DMS79 treated with DMSO at 0.1 percent for 48 hours (cell line): ENCODE results near the gene MCF2L.
"Not testable (repeated sequence)": the region's sequence is repeated elsewhere in the genome, so short reads cannot be mapped to it uniquely, and the experiment has no call there.

Experiments used
- DNase-seq: peaks from one replicate; lab custom pipeline; 2025; lab: John Stamatoyannopoulos, UW

The MCF2L gene

GRCh38 chr13:113049521-113049941, 80.5 kb downstream of the MCF2L start:
- DNase-seq = no peak

- no peak for DNase-seq
Measured at GRCh38 chr13:113049981-113050380, 81.0 kb downstream of the MCF2L start.

- no peak for DNase-seq
Measured at GRCh38 chr13:113050734-113051431, 81.9 kb downstream of the MCF2L start.

- no peak for DNase-seq
Measured at GRCh38 chr13:113051641-113052040, 82.6 kb downstream of the MCF2L start.

GRCh38 chr13:113052206-113052605, 83.2 kb downstream of the MCF2L start:
- no peak for DNase-seq

- no peak for DNase-seq
Measured at GRCh38 chr13:113052971-113053370, 84.0 kb downstream of the MCF2L start.

DNA sequence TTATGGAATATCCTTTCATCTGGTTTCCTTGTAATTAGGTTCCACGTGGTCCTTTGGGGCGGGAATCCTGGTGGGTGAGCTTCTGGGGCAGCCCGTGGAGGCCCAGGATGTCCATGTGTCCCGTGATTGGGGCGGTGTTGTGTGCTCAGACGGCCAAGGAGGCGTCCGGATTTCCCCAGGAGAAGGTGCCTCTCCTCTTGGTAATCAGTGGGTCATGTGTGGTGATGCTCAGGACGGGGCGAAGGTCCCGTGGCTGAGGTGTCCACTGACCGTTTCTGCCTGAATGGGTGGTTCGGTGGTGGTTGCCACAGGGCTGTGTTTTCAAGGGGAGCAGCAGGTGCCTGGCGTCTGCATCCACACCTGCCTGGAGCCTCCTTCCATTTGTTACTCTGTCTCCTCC, 84.4 kb downstream of the MCF2L start:
- DNase-seq = no peak

- DNase-seq = peak; percentile 88
Measured at GRCh38 chr13:113053801-113054604, 85.0 kb downstream of the MCF2L start.

- DNase-seq = no peak
Measured at GRCh38 chr13:113057084-113057483, 88.1 kb downstream of the MCF2L start.

DNA sequence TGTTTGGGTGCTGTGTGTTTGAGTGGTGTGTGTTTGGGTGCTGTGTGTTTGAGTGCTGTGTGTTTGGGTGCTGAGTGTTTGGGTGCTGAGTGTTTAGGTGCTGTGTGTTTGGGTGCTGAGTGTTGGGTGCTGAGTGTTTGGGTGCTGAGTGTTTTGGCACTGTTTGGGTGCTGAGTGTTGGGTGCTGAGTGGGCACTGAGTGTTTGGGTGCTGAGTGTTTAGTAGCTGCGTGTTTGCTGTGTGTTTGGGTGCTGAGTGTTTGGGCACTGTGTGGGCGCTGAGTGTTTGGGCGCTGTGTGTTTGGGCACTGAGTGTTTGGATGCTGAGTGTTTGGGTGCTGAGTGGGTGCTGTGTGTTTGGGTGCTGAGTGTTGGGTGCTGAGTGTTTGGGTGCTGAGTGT, 88.5 kb downstream of the MCF2L start:
- not testable (repeated sequence) for DNase-seq

DNA sequence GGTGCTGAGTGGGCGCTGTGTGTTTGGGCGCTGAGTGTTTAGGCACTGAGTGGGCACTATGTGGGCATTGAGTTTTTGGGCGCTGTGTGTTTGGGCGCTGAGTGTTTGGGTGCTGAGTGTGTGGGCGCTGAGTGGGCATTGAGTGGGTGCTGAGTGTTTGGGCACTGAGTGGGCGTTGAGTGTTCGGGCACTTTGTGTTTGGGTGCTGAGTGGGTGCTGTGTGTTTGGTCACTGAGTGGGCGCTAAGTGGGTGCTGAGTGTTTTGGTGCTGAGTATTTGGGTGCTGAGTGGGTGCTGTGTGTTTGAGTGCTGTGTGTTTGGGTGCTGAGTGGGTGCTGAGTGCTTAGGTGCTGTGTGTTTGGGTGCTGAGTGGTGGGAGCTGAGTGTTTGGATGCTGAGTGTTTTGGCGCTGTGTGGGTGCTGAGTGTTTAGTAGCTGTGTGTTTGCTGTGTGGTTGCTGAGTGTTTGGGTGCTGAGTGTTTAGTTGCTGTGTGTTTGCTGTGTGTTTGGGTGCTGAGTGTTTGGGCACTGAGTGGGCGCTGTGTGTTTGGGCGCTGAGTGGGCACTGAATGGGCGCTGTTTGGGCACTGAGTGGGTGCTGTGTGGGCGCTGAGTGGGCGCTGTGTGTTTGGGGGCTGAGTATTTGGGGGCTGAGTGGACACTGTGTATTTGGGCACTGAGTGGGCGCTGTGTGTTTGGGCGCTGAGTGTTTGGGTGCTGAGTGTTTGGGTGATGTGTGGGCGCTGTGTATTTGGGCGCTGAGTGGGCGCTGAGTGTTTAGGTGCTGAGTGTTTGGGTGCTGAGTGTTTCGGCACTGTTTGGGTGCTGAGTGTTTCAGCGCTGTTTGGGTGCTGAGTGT, 89.3 kb downstream of the MCF2L start:
- DNase-seq = no peak

DNA sequence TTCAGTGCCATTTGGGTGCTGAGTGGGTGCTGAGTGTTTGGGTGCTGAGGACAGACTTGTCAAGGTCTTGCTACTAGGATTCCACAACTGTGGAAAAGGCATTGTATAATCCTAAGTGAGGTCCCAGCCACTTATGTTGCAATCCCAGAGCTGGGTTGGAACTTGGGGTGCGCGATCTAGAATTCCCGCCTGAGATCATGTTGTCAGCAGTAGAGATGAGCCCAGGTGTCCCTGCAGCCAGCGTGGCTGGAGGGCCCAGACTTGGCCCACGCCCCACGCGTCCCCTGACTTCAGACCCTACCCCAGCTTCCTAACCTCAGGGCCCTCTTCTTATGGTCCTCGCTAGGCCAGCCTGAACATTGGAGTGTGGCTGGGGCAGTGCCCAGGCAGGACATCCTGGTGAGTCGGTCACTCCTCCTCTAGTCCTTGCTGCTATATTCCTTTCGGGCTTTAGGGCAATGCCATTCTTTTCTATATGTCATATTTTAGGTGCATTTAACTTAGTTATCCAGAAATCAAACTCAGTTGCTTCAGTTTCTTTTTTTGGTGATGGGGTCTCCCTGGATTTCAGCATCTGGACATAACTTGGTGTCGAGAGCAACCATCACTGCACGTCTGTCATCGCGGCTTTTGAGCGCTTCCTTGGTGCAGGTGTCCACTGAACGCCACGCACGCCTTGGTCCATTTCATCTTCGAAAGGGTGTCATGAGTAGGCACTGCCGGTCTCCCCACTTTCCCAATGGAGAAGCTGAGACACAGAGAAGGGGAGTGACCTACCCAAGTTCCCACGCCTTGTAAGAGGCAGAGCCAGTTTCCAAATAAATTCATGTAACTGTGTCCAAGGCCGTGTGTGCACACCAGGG, 90.2 kb downstream of the MCF2L start:
- no peak for DNase-seq

GRCh38 chr13:113059891-113060290, 90.9 kb downstream of the MCF2L start:
- no peak for DNase-seq

DNA sequence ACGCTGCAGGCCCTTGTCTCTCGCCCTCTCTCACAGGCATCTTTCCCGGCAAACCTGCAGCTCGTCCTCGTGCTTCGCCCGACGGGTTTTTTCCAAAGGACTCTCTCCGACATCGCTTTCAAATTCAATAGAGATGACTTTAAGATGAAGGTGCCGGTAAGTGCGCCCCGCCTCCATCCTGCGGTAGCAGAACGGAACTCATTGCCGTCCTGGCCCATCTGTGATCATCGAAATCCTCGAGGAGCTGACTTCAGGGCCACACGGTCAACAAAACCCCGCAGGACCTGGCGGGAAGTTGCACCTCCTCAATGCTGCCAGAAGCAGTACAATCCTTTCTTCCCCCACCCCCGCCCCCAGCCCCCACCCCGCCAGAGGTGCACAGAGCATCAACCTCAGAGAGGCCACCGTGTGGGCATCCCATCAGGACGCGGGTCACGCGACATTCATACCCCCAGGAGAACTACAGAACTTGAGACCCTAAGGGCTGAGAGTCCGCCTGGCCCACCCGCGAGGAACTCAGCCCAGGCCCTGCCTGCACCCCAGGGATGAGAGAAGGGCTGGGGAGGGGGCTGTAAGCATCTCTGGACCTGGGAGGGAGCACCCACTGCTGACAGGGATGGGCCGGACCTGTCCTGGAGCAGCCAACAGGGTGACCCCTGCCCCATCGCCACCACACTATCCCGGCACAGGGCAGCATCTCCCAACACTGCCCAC, 91.7 kb downstream of the MCF2L start:
- no peak for DNase-seq

- DNase-seq = no peak
Measured at GRCh38 chr13:113061271-113061625, 92.2 kb downstream of the MCF2L start.

DNA sequence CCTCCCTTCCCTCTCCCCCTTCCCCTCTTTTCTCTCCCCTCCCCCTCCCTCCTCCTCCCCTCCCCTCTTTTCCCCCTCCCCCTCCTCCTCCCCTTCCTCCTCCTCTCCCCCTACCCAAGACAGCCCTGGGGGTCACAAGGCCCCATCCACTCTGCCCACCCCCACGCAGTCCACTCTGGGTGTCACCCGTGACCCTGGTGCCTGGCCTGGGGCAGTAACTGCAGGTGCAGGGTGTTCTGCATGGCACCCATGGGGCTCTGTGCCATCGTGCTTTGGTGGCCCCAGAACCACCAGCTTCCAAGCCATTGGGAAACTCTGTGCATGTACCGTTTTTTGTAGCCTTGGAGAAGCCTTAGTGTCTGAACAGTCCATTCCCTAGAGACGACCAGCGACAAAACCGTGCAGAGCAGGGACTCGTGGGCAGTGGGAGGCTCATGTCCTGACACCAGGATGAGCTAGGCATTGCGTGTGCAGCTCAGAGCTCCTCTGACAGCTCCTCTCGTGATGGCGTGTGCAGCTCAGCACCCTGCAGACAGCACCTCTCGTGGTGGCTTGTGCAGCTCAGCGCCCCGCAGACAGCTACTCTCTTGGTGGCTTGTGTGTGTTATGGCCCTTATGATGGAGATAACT, 92.9 kb downstream of the MCF2L start:
- no peak for DNase-seq

- DNase-seq = no peak
Measured at GRCh38 chr13:113062691-113063090, 93.7 kb downstream of the MCF2L start.

DNA sequence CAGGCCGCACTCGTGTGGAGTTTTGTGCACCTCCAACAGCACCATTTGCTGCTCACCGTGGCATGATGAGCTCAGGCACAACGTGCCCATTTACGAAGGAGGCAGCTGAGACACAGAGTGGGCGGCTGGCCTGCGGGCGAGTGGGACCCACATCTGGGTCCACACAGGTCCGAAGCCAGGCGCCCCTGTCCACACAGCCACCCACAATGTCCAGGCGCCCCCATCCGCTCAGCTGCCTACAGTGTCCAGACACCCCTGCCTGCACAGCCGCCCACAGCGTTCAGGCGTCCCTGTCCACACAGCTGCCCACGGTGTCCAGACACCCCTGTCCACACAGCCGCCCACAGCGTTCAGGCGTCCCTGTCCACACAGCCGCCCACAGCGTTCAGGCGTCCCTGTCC, 94.1 kb downstream of the MCF2L start:
- DNase-seq = no peak

GRCh38 chr13:113064000-113064533, 95.1 kb downstream of the MCF2L start:
- no peak for DNase-seq
